Measurements from ENCODE around the gene OXSR1.

DNA sequence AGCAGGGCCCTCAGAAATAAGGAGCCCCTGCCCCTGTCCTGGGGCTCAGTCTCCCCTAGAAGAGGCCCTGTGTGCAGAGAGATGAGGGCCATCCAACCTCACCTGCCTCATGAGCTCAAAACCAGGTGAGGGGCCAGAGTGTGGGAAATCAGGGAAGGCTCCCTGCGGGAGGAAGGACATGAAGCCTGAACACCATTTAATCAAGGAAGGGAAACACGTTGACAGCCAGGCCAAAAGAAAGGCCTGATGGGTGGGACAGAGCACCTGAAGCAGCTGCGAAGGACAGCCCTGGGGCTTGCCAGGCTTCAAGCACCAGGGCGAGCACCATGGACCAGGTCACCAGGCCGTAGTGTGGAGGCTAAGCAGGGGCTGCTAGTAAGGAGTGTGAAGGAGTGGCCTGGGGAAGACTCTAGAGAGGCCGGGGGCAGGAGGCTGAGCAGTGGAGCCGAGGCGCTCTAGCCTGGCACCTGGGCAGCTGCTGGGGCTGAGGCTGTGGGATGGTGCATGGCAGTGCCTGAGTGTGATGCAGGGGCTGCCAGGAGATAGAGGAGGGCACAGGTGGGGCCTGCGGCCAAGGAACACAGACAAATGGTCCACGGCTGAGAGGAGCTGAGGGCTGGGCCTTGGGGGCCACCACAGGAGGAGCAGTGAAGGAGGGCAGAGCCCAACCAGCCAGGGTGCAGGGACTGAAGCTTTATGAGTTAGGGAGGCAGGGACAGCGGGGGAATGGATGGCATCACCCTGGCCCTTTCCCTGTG is 44.5 kb upstream of the OXSR1 start:
- TF ChIP-seq EZH2 (IDR thresholded peaks at IDR 0.05) (no peak), POLR2AphosphoS5 (IDR thresholded peaks at IDR 0.05; ENCODE audit: low read depth, low read length) (no peak), YY1 (IDR thresholded peaks at IDR 0.05; ENCODE audit: extremely low read depth, insufficient replicate concordance, low read depth, low read length) (no peak), TCF7L2 (IDR thresholded peaks at IDR 0.05; ENCODE audit: borderline replicate concordance, extremely low read depth, insufficient read depth, insufficient read length) (no peak), EZH2phosphoT487 (IDR thresholded peaks at IDR 0.05; ENCODE audit: borderline replicate concordance) (no peak), POLR2A (IDR thresholded peaks at IDR 0.05; ENCODE audit: borderline replicate concordance, extremely low read depth, insufficient read depth, insufficient read length) (no peak), SIN3A (IDR thresholded peaks at IDR 0.05; ENCODE audit: low read depth) (no peak), JUND (IDR thresholded peaks at IDR 0.05) (no peak)
- TF ChIP-seq, protein P1, sequence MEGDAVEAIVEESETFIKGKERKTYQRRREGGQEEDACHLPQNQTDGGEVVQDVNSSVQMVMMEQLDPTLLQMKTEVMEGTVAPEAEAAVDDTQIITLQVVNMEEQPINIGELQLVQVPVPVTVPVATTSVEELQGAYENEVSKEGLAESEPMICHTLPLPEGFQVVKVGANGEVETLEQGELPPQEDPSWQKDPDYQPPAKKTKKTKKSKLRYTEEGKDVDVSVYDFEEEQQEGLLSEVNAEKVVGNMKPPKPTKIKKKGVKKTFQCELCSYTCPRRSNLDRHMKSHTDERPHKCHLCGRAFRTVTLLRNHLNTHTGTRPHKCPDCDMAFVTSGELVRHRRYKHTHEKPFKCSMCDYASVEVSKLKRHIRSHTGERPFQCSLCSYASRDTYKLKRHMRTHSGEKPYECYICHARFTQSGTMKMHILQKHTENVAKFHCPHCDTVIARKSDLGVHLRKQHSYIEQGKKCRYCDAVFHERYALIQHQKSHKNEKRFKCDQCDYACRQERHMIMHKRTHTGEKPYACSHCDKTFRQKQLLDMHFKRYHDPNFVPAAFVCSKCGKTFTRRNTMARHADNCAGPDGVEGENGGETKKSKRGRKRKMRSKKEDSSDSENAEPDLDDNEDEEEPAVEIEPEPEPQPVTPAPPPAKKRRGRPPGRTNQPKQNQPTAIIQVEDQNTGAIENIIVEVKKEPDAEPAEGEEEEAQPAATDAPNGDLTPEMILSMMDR (IDR thresholded peaks at IDR 0.05 in 2 of 3, conservative IDR thresholded peaks at IDR 0.05 in 1 of 3; ENCODE audit: borderline replicate concordance in 1 of 3, insufficient read depth in 1 of 3, low read depth in 2 of 3, low read length in 2 of 3): no peak

Data from HCT116 (cell line).